Caco-2 (cell line): ENCODE data around the gene TMEM14B. TPM values are rescaled to one million over a fixed set of nuclear protein-coding genes. Genes with fewer than 3 reads are reported as not detected.

ENCODE experiments used
- BruUV-seq: library from RNA; stranded (reverse); fragments of 400-500 nt; replicated peaks from 2 replicates; lab custom pipeline; 2021; lab: Mats Ljungman, UMichigan
- CTCF ChIA-PET: fragments of 300-600 bp; sonication (Branson Sonifier 250); formaldehyde crosslinking; loops from one replicate; lab custom pipeline; 2022; ENCODE audit warnings: antibody characterized with exemption; lab: Charles Lee
- POLR2A ChIA-PET: fragments of 300-600 bp; sonication (Branson Sonifier 250); formaldehyde crosslinking; loops from one replicate; lab custom pipeline; 2022; ENCODE audit warnings: antibody characterized with exemption; lab: Charles Lee
- DNase-seq, 2 experiments: peaks; one replicate each; pipeline versions ENCODE4 v3.0.0 to v3.0.0-alpha.2; 2020 to 2022
- H3K27me3 ChIP-seq: replicated peaks from 2 replicates; pipeline ENCODE4 v1.6.0; 2011; ENCODE audit warnings: low read length; ENCODE audit not compliant: control insufficient read depth, insufficient read depth
- H3K36me3 ChIP-seq: 2 replicates; pipeline ENCODE4 v1.5.1; 2011; ENCODE audit warnings: low read length; ENCODE audit not compliant: control insufficient read depth, insufficient read depth
- H3K4me1 ChIP-seq: fragments of 250-450 bp; sonication (Bioruptor Pico); 2 replicates; pipeline ENCODE4 v1.5.1; 2020; ENCODE audit warnings: mild to moderate bottlenecking
- H3K4me3 ChIP-seq: 2 replicates; pipeline ENCODE4 v1.5.1; 2011; ENCODE audit warnings: low read depth, mild to moderate bottlenecking, control low read depth, low read length
- H3K9me3 ChIP-seq: fragments of 250-450 bp; sonication (Bioruptor Pico); 2 replicates; pipeline ENCODE4 v1.5.1; 2020; ENCODE audit warnings: mild to moderate bottlenecking, moderate library complexity
- H3K27ac Mint-ChIP-seq: one replicate; pipeline ENCODE4 v1.8.0; 2022; ENCODE audit warnings: mixed read lengths; ENCODE audit not compliant: unreplicated experiment
- H3K27me3 Mint-ChIP-seq: one replicate; pipeline ENCODE4 v1.8.0; 2022; ENCODE audit warnings: mixed read lengths; ENCODE audit not compliant: insufficient read depth, unreplicated experiment
- H3K36me3 Mint-ChIP-seq: one replicate; pipeline ENCODE4 v1.8.0; 2022; ENCODE audit warnings: mild to moderate bottlenecking, mixed read lengths; ENCODE audit not compliant: insufficient read depth, unreplicated experiment
- H3K4me1 Mint-ChIP-seq: one replicate; pipeline ENCODE4 v1.8.0; 2022; ENCODE audit warnings: low read depth, mixed read lengths; ENCODE audit not compliant: unreplicated experiment
- H3K4me3 Mint-ChIP-seq: one replicate; pipeline ENCODE4 v1.8.0; 2022; ENCODE audit warnings: mild to moderate bottlenecking, moderate library complexity, mixed read lengths; ENCODE audit not compliant: unreplicated experiment
- H3K9me3 Mint-ChIP-seq: one replicate; pipeline ENCODE4 v1.8.0; 2022; ENCODE audit warnings: mixed read lengths; ENCODE audit not compliant: unreplicated experiment
- intact Hi-C: fragments of 100-400 bp; cut with micrococcal nuclease; formaldehyde crosslinking; loops from one replicate; pipeline ENCODE4 v1.10.0; 2022; ENCODE audit not compliant: unreplicated experiment
- total RNA-seq: library from RNA; stranded (reverse); gene quantifications from 2 replicates; pipeline ENCODE4 v1.2.3, GENCODE V29; 2022
- TF ChIP-seq, protein P1 (sequence below), 2 experiments: fragments of 200-600 bp in 1 of 2; IDR thresholded peaks; 1 replicate in 1 of 2; 2 replicates in 1 of 2; pipeline versions ENCODE4 v1.5.1 to v1.8.0; 2011 to 2022; ENCODE audit warnings: antibody characterized with exemption in 1 of 2, control low read depth in 1 of 2, inconsistent platforms in 1 of 2, low read depth in 1 of 2, low read length in 1 of 2, mild to moderate bottlenecking in 1 of 2, moderate library complexity in 1 of 2; ENCODE audit not compliant: insufficient read depth in 1 of 2, severe bottlenecking in 1 of 2, unreplicated experiment in 1 of 2

Gene TMEM14B
- total RNA-seq, 1 experiment from 2014 or later: 105 TPM

DNA sequence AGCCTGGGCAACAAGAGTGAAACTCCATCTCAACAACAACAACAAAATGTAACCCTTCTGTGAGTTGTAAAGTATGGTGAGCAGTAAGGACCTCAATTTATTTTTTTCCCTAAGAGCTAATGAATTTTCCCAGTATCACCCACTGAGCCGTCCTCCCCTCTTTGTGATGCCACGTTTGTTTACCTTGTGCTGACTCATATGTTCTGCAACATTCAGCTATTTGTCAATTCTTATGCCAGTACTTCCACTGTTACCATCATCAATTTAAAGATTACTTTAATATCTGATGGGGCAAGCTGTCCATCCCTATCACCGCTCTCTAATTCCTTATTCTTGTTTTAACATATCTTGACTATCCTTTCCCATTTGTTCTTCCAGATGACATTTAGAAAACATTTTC lies 53.2 kb downstream of the TMEM14B start:
- Histone ChIP-seq H3K36me3 (no peaks in the 10 kb centered on the region), H3K4me1 (no peaks in the 10 kb centered on the region), H3K4me3 (no peak overlapping the region), H3K9me3 (no peaks in the 10 kb centered on the region), H3K27me3 (no peaks in the 10 kb centered on the region)
- no peak overlapping the region for H3K27ac Mint-ChIP-seq
- BruUV-seq: no TSS peak
- peak in 1 of 2 experiments; percentile 12 for DNase-seq
- no peaks in the 10 kb centered on the region for H3K9me3 Mint-ChIP-seq
- no peaks in the 10 kb centered on the region for H3K27me3 Mint-ChIP-seq
- H3K4me3 Mint-ChIP-seq: no peak overlapping the region
- TF ChIP-seq, protein P1, sequence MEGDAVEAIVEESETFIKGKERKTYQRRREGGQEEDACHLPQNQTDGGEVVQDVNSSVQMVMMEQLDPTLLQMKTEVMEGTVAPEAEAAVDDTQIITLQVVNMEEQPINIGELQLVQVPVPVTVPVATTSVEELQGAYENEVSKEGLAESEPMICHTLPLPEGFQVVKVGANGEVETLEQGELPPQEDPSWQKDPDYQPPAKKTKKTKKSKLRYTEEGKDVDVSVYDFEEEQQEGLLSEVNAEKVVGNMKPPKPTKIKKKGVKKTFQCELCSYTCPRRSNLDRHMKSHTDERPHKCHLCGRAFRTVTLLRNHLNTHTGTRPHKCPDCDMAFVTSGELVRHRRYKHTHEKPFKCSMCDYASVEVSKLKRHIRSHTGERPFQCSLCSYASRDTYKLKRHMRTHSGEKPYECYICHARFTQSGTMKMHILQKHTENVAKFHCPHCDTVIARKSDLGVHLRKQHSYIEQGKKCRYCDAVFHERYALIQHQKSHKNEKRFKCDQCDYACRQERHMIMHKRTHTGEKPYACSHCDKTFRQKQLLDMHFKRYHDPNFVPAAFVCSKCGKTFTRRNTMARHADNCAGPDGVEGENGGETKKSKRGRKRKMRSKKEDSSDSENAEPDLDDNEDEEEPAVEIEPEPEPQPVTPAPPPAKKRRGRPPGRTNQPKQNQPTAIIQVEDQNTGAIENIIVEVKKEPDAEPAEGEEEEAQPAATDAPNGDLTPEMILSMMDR (IDR thresholded peaks at IDR 0.05; ENCODE audit: insufficient read depth in 1 of 2, low read depth in 1 of 2, low read length in 1 of 2, severe bottlenecking in 1 of 2, unreplicated experiment in 1 of 2): no peak
- POLR2A ChIA-PET: no interaction called here
- intact Hi-C loops: loop anchor here (1.0 to 2.0 kb wide), 6 partner anchors 42 to 323 kb away; no protein-coding TSS in a partner anchor
- H3K4me1 Mint-ChIP-seq: peaks cover 7% of the 10 kb centered on the region
- peaks cover 6% of the 10 kb centered on the region for H3K36me3 Mint-ChIP-seq
- CTCF ChIA-PET: interaction anchor here (0.8 to 1.0 kb wide), 3 partner anchors 78 to 322 kb away, joined by 3 to 4 read pairs (median 4); partner anchors contain the start of genes C6orf52, PAK1IP1 and TMEM14C

DNA sequence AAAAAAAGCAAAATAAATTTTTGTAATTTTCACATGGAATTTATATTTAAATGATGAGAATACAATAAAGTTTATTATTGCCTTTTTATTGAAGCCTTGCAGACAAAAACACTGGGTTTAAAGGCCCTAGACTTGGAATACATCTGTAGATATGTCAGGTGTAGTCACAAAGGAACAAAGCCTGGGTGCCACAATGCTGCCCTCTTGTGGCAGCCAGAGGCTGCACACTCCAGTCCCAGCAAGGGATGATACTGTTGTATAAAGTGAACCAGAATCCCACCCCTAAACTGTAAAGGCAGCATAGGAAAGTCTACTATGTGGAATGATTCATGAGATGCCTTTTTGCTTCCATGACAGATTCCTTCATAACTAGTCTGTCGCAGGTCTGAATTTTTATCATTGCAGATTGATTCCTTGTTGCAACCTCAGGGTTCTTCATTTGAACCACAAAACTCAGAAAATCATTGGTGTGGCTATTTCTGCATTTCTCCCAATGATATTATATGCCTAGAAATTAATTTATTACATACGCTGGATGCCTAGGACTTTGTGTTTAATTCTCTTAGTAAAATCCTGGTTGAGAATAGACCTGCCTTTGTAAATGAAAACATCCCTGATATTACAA lies 53.7 kb downstream of the TMEM14B start:
- TF ChIP-seq, protein P1 (IDR thresholded peaks at IDR 0.05; ENCODE audit: insufficient read depth in 1 of 2, low read depth in 1 of 2, low read length in 1 of 2, severe bottlenecking in 1 of 2, unreplicated experiment in 1 of 2): peak; percentile 88 to 97
- DNase-seq: peak; percentile 54 to 73
- CTCF ChIA-PET: interaction anchor here (0.8 to 2.2 kb wide), 4 partner anchors 78 to 323 kb away, joined by 3 to 17 read pairs (median 4); partner anchors contain the start of genes C6orf52, PAK1IP1 and TMEM14C
- no peaks in the 10 kb centered on the region for H3K9me3 ChIP-seq
- intact Hi-C loops: loop anchor here (1.0 to 2.0 kb wide), 6 partner anchors 43 to 323 kb away; no protein-coding TSS in a partner anchor
- H3K27me3 ChIP-seq: no peaks in the 10 kb centered on the region
- POLR2A ChIA-PET: no interaction called here
- H3K4me1 ChIP-seq: no peaks in the 10 kb centered on the region
- H3K4me1 Mint-ChIP-seq: peaks cover 7% of the 10 kb centered on the region
- H3K27ac Mint-ChIP-seq: no peak overlapping the region
- peaks cover 6% of the 10 kb centered on the region for H3K36me3 Mint-ChIP-seq
- no peak overlapping the region for H3K4me3 ChIP-seq
- H3K36me3 ChIP-seq: no peaks in the 10 kb centered on the region
- no peaks in the 10 kb centered on the region for H3K9me3 Mint-ChIP-seq
- no TSS peak for BruUV-seq
- no peaks in the 10 kb centered on the region for H3K27me3 Mint-ChIP-seq
- H3K4me3 Mint-ChIP-seq: no peak overlapping the region

Other genes starting within 250 kb of the TMEM14B start
- 68.1 and 70.7 TPM in 2 replicates for gene GCNT2, start 226.5 kb upstream of the TMEM14B start, total RNA-seq
- gene C6orf52, start 53.2 kb upstream of the TMEM14B start, total RNA-seq: 3.1 and 4.3 TPM in 2 replicates
- gene PAK1IP1, start 52.8 kb upstream of the TMEM14B start, total RNA-seq: 23.9 and 25.9 TPM in 2 replicates
- gene TMEM14C, start 24.7 kb upstream of the TMEM14B start, total RNA-seq: 116 and 134 TPM in 2 replicates
- gene MAK, start 90.7 kb downstream of the TMEM14B start, total RNA-seq: 0.14 and 0.16 TPM in 2 replicates
- not detected in 2 replicates for gene GCM2, start 134.2 kb downstream of the TMEM14B start, total RNA-seq
- gene SYCP2L, start 139.2 kb downstream of the TMEM14B start, total RNA-seq: 0.12 and 0.20 TPM in 2 replicates